22Rv1 (cell line): ENCODE results near the gene SLC52A3.

Experiments used
- ZFX ChIP-seq: fragments of 450-650 bp; IDR thresholded peaks from 2 replicates; pipeline ENCODE4 v1.6.1; 2017; ENCODE audit warnings: antibody characterized with exemption, borderline replicate concordance
- TF ChIP-seq, protein P1 (sequence below): fragments of 450-650 bp; IDR thresholded peaks from 2 replicates; pipeline ENCODE4 v1.5.1; 2017; ENCODE audit warnings: mild to moderate bottlenecking

DNA sequence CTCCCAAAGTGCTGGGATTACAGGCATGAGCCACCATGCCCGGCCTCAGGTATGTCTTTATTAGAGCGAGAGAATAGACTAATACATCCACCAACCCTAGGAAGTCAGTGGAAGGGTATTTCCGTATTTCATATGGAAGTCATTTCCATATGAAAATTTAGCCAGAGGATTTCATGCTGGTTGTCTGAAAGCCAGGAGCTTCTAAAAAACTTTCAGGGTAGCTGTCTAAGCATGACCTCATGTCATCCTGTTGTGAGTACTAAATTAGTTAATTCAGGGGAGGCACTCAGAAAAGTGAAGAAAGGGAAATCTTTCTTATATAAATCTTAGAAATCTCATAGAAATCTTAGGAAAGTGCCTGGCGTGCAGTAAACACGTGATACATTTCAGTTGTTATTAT lies 16.5 kb downstream of the SLC52A3 start:
- TF ChIP-seq, protein P1, sequence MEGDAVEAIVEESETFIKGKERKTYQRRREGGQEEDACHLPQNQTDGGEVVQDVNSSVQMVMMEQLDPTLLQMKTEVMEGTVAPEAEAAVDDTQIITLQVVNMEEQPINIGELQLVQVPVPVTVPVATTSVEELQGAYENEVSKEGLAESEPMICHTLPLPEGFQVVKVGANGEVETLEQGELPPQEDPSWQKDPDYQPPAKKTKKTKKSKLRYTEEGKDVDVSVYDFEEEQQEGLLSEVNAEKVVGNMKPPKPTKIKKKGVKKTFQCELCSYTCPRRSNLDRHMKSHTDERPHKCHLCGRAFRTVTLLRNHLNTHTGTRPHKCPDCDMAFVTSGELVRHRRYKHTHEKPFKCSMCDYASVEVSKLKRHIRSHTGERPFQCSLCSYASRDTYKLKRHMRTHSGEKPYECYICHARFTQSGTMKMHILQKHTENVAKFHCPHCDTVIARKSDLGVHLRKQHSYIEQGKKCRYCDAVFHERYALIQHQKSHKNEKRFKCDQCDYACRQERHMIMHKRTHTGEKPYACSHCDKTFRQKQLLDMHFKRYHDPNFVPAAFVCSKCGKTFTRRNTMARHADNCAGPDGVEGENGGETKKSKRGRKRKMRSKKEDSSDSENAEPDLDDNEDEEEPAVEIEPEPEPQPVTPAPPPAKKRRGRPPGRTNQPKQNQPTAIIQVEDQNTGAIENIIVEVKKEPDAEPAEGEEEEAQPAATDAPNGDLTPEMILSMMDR: no peak
- no peak for TF ChIP-seq ZFX
